Endothelial cell of umbilical vein (primary cell): ENCODE data around the gene USP16. TPM values are rescaled to one million over a fixed set of nuclear protein-coding genes. Genes with fewer than 3 reads are reported as not detected.
A peak's percentile ranks its signal among the peaks of the same experiment; 100 is the strongest.

Experiments used
- BruUV-seq: library from RNA; stranded (reverse); fragments of 400-500 nt; replicated peaks from 2 replicates; lab custom pipeline; 2021; lab: Mats Ljungman, UMichigan
- CTCF ChIA-PET: fragments of 300-600, 350-600 bp; sonication (Branson Sonifier 250); formaldehyde crosslinking; loops from one replicate; lab custom pipeline; 2021; ENCODE audit warnings: antibody characterized with exemption, inconsistent platforms; lab: Charles Lee
- POLR2A ChIA-PET: fragments of 300-600, 350-600 bp; sonication (Branson Sonifier 250); formaldehyde crosslinking; loops from one replicate; lab custom pipeline; 2021; ENCODE audit warnings: antibody characterized with exemption, inconsistent platforms; lab: Charles Lee
- DNase-seq: peaks from one replicate; pipeline ENCODE4 v3.0.0-alpha.2; 2011; ENCODE audit warnings: low read depth, low spot score
- FAIRE-seq: peaks from 2 replicates; lab custom pipeline; 2011; peaks lifted over from hg19 to GRCh38; lab: Jason Lieb, UNC
- H2AFZ ChIP-seq: 2 replicates; pipeline ENCODE4 v1.6.0; 2012; ENCODE audit warnings: low read depth, low read length, control low read depth, inconsistent platforms
- H3K27ac ChIP-seq: 2 replicates; pipeline ENCODE4 v1.5.1; 2011; ENCODE audit warnings: low read depth, mild to moderate bottlenecking, control low read depth, low read length, moderate library complexity; ENCODE audit not compliant: insufficient read depth
- H3K27me3 ChIP-seq, 2 experiments: 2 replicates each; pipeline versions ENCODE4 v1.6.0 to v1.6.1; 2011; ENCODE audit warnings: low read length in 2 of 2, mixed read lengths in 1 of 2; ENCODE audit not compliant: control insufficient read depth in 2 of 2, insufficient read depth in 2 of 2
- H3K36me3 ChIP-seq, 2 experiments: 2 replicates in 1 of 2; 3 replicates in 1 of 2; pipeline ENCODE4 v1.5.1; 2011; ENCODE audit warnings: low read length in 2 of 2, mild to moderate bottlenecking in 1 of 2, moderate library complexity in 1 of 2; ENCODE audit not compliant: control insufficient read depth in 2 of 2, insufficient read depth in 2 of 2; ENCODE audit errors: extremely low read depth in 1 of 2
- H3K4me1 ChIP-seq: 3 replicates; pipeline ENCODE4 v1.5.1; 2011; ENCODE audit warnings: mild to moderate bottlenecking, low read length; ENCODE audit not compliant: control insufficient read depth, insufficient read depth; ENCODE audit errors: extremely low read depth
- H3K4me2 ChIP-seq: 2 replicates; pipeline ENCODE4 v1.6.1; 2011; ENCODE audit warnings: low read length, control low read depth, mixed read lengths; ENCODE audit not compliant: insufficient read depth
- H3K4me3 ChIP-seq, 3 experiments: fragments of 200-600 bp in 1 of 3; sonication (generic), shearing (Covaris generic) in 1 of 3; replicated peaks in 1 of 3; 2 replicates each; pipeline ENCODE4 v1.5.1; 2011 to 2016; ENCODE audit warnings: control low read depth in 3 of 3, low read length in 3 of 3, mild to moderate bottlenecking in 2 of 3, inconsistent platforms in 1 of 3, low read depth in 1 of 3, moderate library complexity in 1 of 3; ENCODE audit not compliant: insufficient read depth in 1 of 3
- H3K79me2 ChIP-seq: 2 replicates; pipeline ENCODE4 v1.6.0; 2012; ENCODE audit warnings: low read length, inconsistent platforms; ENCODE audit not compliant: control insufficient read depth, insufficient read depth
- H3K9ac ChIP-seq: replicated peaks from 2 replicates; pipeline ENCODE3; 2011; ENCODE audit warnings: low read length, control low read depth; ENCODE audit not compliant: insufficient read depth; ENCODE audit errors: extremely low read depth
- H3K9me1 ChIP-seq: replicated peaks from 3 replicates; pipeline ENCODE4 v1.6.0; 2011; ENCODE audit warnings: mild to moderate bottlenecking, low read length; ENCODE audit not compliant: control insufficient read depth, insufficient read depth; ENCODE audit errors: extremely low read depth
- H3K9me3 ChIP-seq: replicated peaks from 2 replicates; pipeline ENCODE4 v1.5.1; 2012; ENCODE audit warnings: low read length, inconsistent platforms; ENCODE audit not compliant: control insufficient read depth, insufficient read depth
- H4K20me1 ChIP-seq: replicated peaks from 2 replicates; pipeline ENCODE3; 2011; ENCODE audit warnings: mild to moderate bottlenecking, low read length; ENCODE audit not compliant: control insufficient read depth, insufficient read depth; ENCODE audit errors: extremely low read depth
- EZH2 ChIP-seq: IDR thresholded peaks from 2 replicates; pipeline ENCODE4 v1.6.1; 2012; ENCODE audit warnings: borderline replicate concordance, low read depth, mild to moderate bottlenecking, moderate library complexity, low read length, inconsistent platforms; ENCODE audit not compliant: severe bottlenecking
- FOS ChIP-seq: IDR thresholded peaks from 2 replicates; pipeline ENCODE4 v1.6.1; 2011; ENCODE audit warnings: mild to moderate bottlenecking, low read length, moderate library complexity, borderline replicate concordance; ENCODE audit not compliant: insufficient read depth
- GATA2 ChIP-seq: IDR thresholded peaks from 2 replicates; pipeline ENCODE4 v1.7.0; 2011; ENCODE audit warnings: low read depth, mild to moderate bottlenecking, moderate library complexity, mixed read lengths, low read length; ENCODE audit not compliant: insufficient read length, insufficient read depth
- JUN ChIP-seq: IDR thresholded peaks from 2 replicates; pipeline ENCODE4 v1.6.1; 2011; ENCODE audit warnings: borderline replicate concordance, low read depth; ENCODE audit not compliant: insufficient read length, insufficient read depth
- MAX ChIP-seq: IDR thresholded peaks from 2 replicates; pipeline ENCODE4 v1.6.1; 2011; ENCODE audit not compliant: insufficient read depth, insufficient read length
- MYC ChIP-seq: IDR thresholded peaks from one replicate; pipeline ENCODE4 v1.6.1; 2011; ENCODE audit warnings: mild to moderate bottlenecking, low read depth, low read length
- POLR2A ChIP-seq: IDR thresholded peaks from 2 replicates; pipeline ENCODE4 v1.6.1; 2012; ENCODE audit warnings: low read depth, mild to moderate bottlenecking, control low read depth, low read length
- POLR2AphosphoS5 ChIP-seq: IDR thresholded peaks from 2 replicates; pipeline ENCODE4 v1.6.1; 2012; ENCODE audit warnings: low read depth, mild to moderate bottlenecking, control low read depth, low read length, moderate library complexity; ENCODE audit not compliant: insufficient read depth
- dilution Hi-C: fragments of 300-500 bp; cut with MboI; formaldehyde crosslinking; loops from one replicate; pipeline ENCODE4 v1.15.0; 2019; ENCODE audit warnings: low sequenced_read_pairs; ENCODE audit not compliant: extremely low pct_ligation_motif_present
- intact Hi-C: fragments of 100-400 bp; cut with micrococcal nuclease; formaldehyde crosslinking; loops from one replicate; pipeline ENCODE4 v1.10.0; 2022
- polyA plus RNA-seq, 4 experiments: library from polyadenylated mRNA; depleted of rRNA in 3 of 4; stranded (reverse) in 3 of 4; unstranded in 1 of 4; fragments of >200 nt; gene quantifications; 2 replicates each; pipeline versions ENCODE4 v1.2.1 to v1.2.3, GENCODE V29; 2011 to 2012; ENCODE audit warnings: missing spikeins in 1 of 4
- total RNA-seq: library from RNA; stranded (reverse); gene quantifications from 2 replicates; pipeline ENCODE4 v1.2.3, GENCODE V29; 2021
- TF ChIP-seq, protein P1 (sequence below), 2 donors: IDR thresholded peaks; 1 replicate in 1 of 2; 2 replicates in 1 of 2; pipeline ENCODE4 v1.5.1; 2011; ENCODE audit warnings: low read length in 2 of 2, mild to moderate bottlenecking in 2 of 2, moderate library complexity in 2 of 2, control low read depth in 1 of 2, inconsistent platforms in 1 of 2, low read depth in 1 of 2; ENCODE audit not compliant: insufficient read depth in 1 of 2; ENCODE audit errors: extremely low read depth in 1 of 2

Gene USP16
- total and polyA plus RNA-seq, 2 donors (not counting 3 experiments of a cell fraction or from before 2014, with no cell fraction given), result 5.9 to 31.3 TPM

- no TSS peak for BruUV-seq
- intact Hi-C loops (no loop called here), dilution Hi-C loops (no loop called here)
- FAIRE-seq (peak; percentile 8), DNase-seq (no peak)
- Histone ChIP-seq H3K36me3 (peaks cover 22 to 30% of the 10 kb centered on the region in 2 experiments), H4K20me1 (no peaks in the 10 kb centered on the region), H3K4me2 (no peak overlapping the region), H3K4me1 (no peaks in the 10 kb centered on the region), H3K27me3 (no peaks in the 10 kb centered on the region), H3K4me3 (no peak overlapping the region), H3K27ac (no peak overlapping the region), H3K9me3 (no peaks in the 10 kb centered on the region), H3K79me2 (no peaks in the 10 kb centered on the region), H3K9me1 (no peaks in the 10 kb centered on the region), H2AFZ (no peak overlapping the region), H3K9ac (no peak overlapping the region)
- CTCF ChIA-PET, result interaction anchor here (1.0 kb wide), 1 partner anchor 129 kb away, joined by 4 read pairs; no protein-coding TSS in a partner anchor
- POLR2A ChIA-PET, result no interaction called here
- TF ChIP-seq GATA2 (no peak), MYC (no peak), POLR2AphosphoS5 (no peak), FOS (no peak), JUN (no peak), POLR2A (no peak), MAX (no peak), EZH2 (no peak)
- TF ChIP-seq, protein P1, sequence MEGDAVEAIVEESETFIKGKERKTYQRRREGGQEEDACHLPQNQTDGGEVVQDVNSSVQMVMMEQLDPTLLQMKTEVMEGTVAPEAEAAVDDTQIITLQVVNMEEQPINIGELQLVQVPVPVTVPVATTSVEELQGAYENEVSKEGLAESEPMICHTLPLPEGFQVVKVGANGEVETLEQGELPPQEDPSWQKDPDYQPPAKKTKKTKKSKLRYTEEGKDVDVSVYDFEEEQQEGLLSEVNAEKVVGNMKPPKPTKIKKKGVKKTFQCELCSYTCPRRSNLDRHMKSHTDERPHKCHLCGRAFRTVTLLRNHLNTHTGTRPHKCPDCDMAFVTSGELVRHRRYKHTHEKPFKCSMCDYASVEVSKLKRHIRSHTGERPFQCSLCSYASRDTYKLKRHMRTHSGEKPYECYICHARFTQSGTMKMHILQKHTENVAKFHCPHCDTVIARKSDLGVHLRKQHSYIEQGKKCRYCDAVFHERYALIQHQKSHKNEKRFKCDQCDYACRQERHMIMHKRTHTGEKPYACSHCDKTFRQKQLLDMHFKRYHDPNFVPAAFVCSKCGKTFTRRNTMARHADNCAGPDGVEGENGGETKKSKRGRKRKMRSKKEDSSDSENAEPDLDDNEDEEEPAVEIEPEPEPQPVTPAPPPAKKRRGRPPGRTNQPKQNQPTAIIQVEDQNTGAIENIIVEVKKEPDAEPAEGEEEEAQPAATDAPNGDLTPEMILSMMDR (IDR thresholded peaks at IDR 0.05; ENCODE audit: extremely low read depth in 1 of 2, insufficient read depth in 1 of 2, low read depth in 1 of 2, low read length in 2 of 2), result no peak
These were observed 31.5 kb downstream of the USP16 start for GRCh38 chr21:29056005-29056404.
